Right cardiac atrium (tissue), 5 donors: Measurements from ENCODE around the gene ZNF385C. TPM values are rescaled to one million over a fixed set of nuclear protein-coding genes. Genes with fewer than 3 reads are reported as not detected.

Experiments used
- ATAC-seq, 2 donors: fragments of 200-7000 bp; cut with Tn5 transposase; one replicate each; pipeline versions ENCODE4 v1.8.0 to v1.9.1; 2020; ENCODE audit warnings: moderate library complexity in 2 of 2, mild to moderate bottlenecking in 1 of 2
- DNase-seq, 3 donors: peaks; one replicate each; pipeline ENCODE4 v3.0.0-alpha.2; 2020
- H3K27ac ChIP-seq: one replicate; pipeline ENCODE4 v1.5.1; 2013; ENCODE audit warnings: mild to moderate bottlenecking, low read length, control low read depth, moderate library complexity
- H3K27me3 ChIP-seq: one replicate; pipeline ENCODE4 v1.6.1; 2013; ENCODE audit not compliant: control insufficient read depth, insufficient read depth
- H3K4me1 ChIP-seq: one replicate; pipeline ENCODE4 v1.6.1; 2013; ENCODE audit warnings: low read length; ENCODE audit not compliant: control insufficient read depth, insufficient read depth
- H3K4me3 ChIP-seq: one replicate; pipeline ENCODE4 v1.5.1; 2013; ENCODE audit warnings: low read length, control low read depth
- H3K9me3 ChIP-seq: one replicate; pipeline ENCODE4 v1.6.1; 2013; ENCODE audit warnings: low read length; ENCODE audit not compliant: control insufficient read depth
- WGBS: extraction: QIAGEN DNeasy Blood & Tissue Kit; methylation state at CpG from one replicate; pipeline ENCODE4 v1.1.7; 2013; 5-methylcytosine and 5-hydroxymethylcytosine counted together
- intact Hi-C, 4 donors: fragments of 100-400 bp; cut with DNase I; formaldehyde crosslinking; loops; one replicate each; pipeline versions ENCODE4 v1.11.0 to v1.14.0; 2022 to 2023
- polyA plus RNA-seq: library from polyadenylated mRNA; stranded (reverse); fragments of 200-250 nt; gene quantifications from one replicate; pipeline ENCODE4 v1.2.3, GENCODE V29; 2013
- total RNA-seq, 4 donors: library from RNA; stranded (reverse); fragmentation: NEBNext Ultra II Directional; extraction: Animal tissue kit (Norgen Biotek cat#: 25700); gene quantifications; one replicate each; pipeline ENCODE4 v1.2.1, GENCODE V29; 2021
- donor health status: healthy with polysubstance abuse.
- donor health status: DM: no; HTN: yes; CAD: no.
- donor health status: DM: no; HTN: no; CAD: no.
- donor health status: DM: no; HTN: yes; CAD: no; lungs with severe emphysema.
- donor health status: DM: yes; HTN: yes; CAD: no.

ZNF385C gene
- total and polyA plus RNA-seq, 5 donors, result 0.29 to 0.42 (median 0.32) TPM; not detected in 1

GRCh38 chr17:42113293-42114069 is 15.2 kb upstream of the ZNF385C start:
- intact Hi-C loops, result loop anchor here in 1 of 4 donors (10.0 kb wide), 1 partner anchor 89 kb away; the partner anchor contains the start of gene NKIRAS2

GRCh38 chr17:42112552-42113176 is 14.4 kb upstream of the ZNF385C start, which contains the start of gene DHX58:
Gene DHX58, minus strand, starts transcription at chr17:42112714. Its CDS starts 822 bp downstream, at chr17:42111892.
- no peaks in the 10 kb centered on the region for H3K27me3 ChIP-seq
- no peaks in the 10 kb centered on the region for H3K4me1 ChIP-seq
- 6% methylated on average over 10 of the region's 10 CpGs for WGBS
- peak within 1 kb of the TSS; percentile 84 for H3K27ac ChIP-seq
- no peaks in the 10 kb centered on the region for H3K9me3 ChIP-seq
- H3K4me3 ChIP-seq, result peak within 1 kb of the TSS; percentile 49
- peak; percentile 86 to 87 for ATAC-seq
- intact Hi-C loops, result loop anchor here in 1 of 4 donors (10.0 kb wide), 1 partner anchor 88 kb away; the partner anchor contains the start of gene NKIRAS2
- DNase-seq, result peak; percentile 71 to 88 (median 83)

More at GRCh38 chr17:42113293-42114069, 15.2 kb upstream of the ZNF385C start:
- Histone ChIP-seq H3K4me3 (no peak overlapping the region), H3K27ac (peak overlapping the region; percentile 74), H3K9me3 (no peaks in the 10 kb centered on the region), H3K4me1 (no peaks in the 10 kb centered on the region), H3K27me3 (no peaks in the 10 kb centered on the region)
- WGBS, result 89% methylated on average over 28 of the region's 28 CpGs
- DNase-seq (peak in 1 of 3 donors; percentile 57), ATAC-seq (no peak)

- intact Hi-C loops, result loop anchor here in 1 of 4 donors (10.0 kb wide), 1 partner anchor 87 kb away; the partner anchor contains the start of gene NKIRAS2
- ATAC-seq, result peak; percentile 55 to 61
Observed at GRCh38 chr17:42111871-42112551, 13.7 kb upstream of the ZNF385C start.

GRCh38 chr17:42111265-42111636 is 13.0 kb upstream of the ZNF385C start:
- Histone ChIP-seq H3K27ac (no peak overlapping the region), H3K4me1 (no peaks in the 10 kb centered on the region), H3K27me3 (no peaks in the 10 kb centered on the region), H3K9me3 (no peaks in the 10 kb centered on the region), H3K4me3 (no peak overlapping the region)
- WGBS, result 86% methylated on average over 11 of the region's 11 CpGs
- DNase-seq (peak in 2 of 3 donors; percentile 69 to 71), ATAC-seq (no peak)
- intact Hi-C loops, result loop anchor here in 1 of 4 donors (10.0 kb wide), 1 partner anchor 86 kb away; the partner anchor contains the start of gene NKIRAS2

More at GRCh38 chr17:42111871-42112551, 13.7 kb upstream of the ZNF385C start:
- peak overlapping the region; percentile 49 for H3K4me3 ChIP-seq
- no peaks in the 10 kb centered on the region for H3K27me3 ChIP-seq
- no peaks in the 10 kb centered on the region for H3K4me1 ChIP-seq
- no peaks in the 10 kb centered on the region for H3K9me3 ChIP-seq
- peak; percentile 54 to 77 (median 67) for DNase-seq
- H3K27ac ChIP-seq, result peak overlapping the region; percentile 84
- 20% methylated on average over 12 of the region's 12 CpGs for WGBS

- no peaks in the 10 kb centered on the region for H3K4me1 ChIP-seq
- H3K9me3 ChIP-seq, result no peaks in the 10 kb centered on the region
- no peak overlapping the region for H3K4me3 ChIP-seq
- peak in 1 of 3 donors; percentile 58 for DNase-seq
- no peak overlapping the region for H3K27ac ChIP-seq
- WGBS, result 92% methylated on average over 18 of the region's 18 CpGs
- no peaks in the 10 kb centered on the region for H3K27me3 ChIP-seq
- ATAC-seq, result no peak
- intact Hi-C loops, result loop anchor here in 1 of 4 donors (10.0 kb wide), 1 partner anchor 86 kb away; the partner anchor contains the start of gene NKIRAS2
Observed at GRCh38 chr17:42110301-42111264, 12.3 kb upstream of the ZNF385C start.

- Histone ChIP-seq H3K4me3 (no peak overlapping the region), H3K27ac (no peak overlapping the region), H3K27me3 (no peaks in the 10 kb centered on the region), H3K9me3 (no peaks in the 10 kb centered on the region), H3K4me1 (no peaks in the 10 kb centered on the region)
- ATAC-seq, result no peak
- peak in 1 of 3 donors; percentile 54 for DNase-seq
- 95% methylated on average over 9 of the region's 9 CpGs for WGBS
- intact Hi-C loops, result loop anchor here in 2 of 4 donors (5.0 kb wide), 2 partner anchors 47 to 147 kb away; no protein-coding TSS in a partner anchor
Observed at GRCh38 chr17:42109086-42109485, 10.8 kb upstream of the ZNF385C start.

- H3K27me3 ChIP-seq, result no peaks in the 10 kb centered on the region
- H3K4me1 ChIP-seq, result no peaks in the 10 kb centered on the region
- H3K9me3 ChIP-seq, result no peaks in the 10 kb centered on the region
- DNase-seq (peak; percentile 76 to 93 (median 87)), ATAC-seq (peak; percentile 82 to 84)
- 54% methylated on average over 51 of the region's 51 CpGs for WGBS
- H3K4me3 ChIP-seq, result peak overlapping the region; percentile 25
- no peak overlapping the region for H3K27ac ChIP-seq
- intact Hi-C loops, result loop anchor here in 2 of 4 donors (5.0 kb wide), 2 partner anchors 46 to 146 kb away; no protein-coding TSS in a partner anchor
Observed at GRCh38 chr17:42107597-42108576, 9.6 kb upstream of the ZNF385C start.

- Histone ChIP-seq H3K27ac (no peak overlapping the region), H3K27me3 (no peaks in the 10 kb centered on the region), H3K4me1 (no peaks in the 10 kb centered on the region), H3K4me3 (no peak overlapping the region), H3K9me3 (no peaks in the 10 kb centered on the region)
- DNase-seq, result no peak
- intact Hi-C loops, result loop anchor here in 2 of 4 donors (5.0 kb wide), 2 partner anchors 45 to 145 kb away; no protein-coding TSS in a partner anchor
- WGBS, result 76% methylated on average over 6 of the region's 6 CpGs
- ATAC-seq, result no peak
Observed at GRCh38 chr17:42107124-42107523, 8.9 kb upstream of the ZNF385C start.

- no peak overlapping the region for H3K4me3 ChIP-seq
- intact Hi-C loops, result loop anchor here in 2 of 4 donors (5.0 kb wide), 2 partner anchors 44 to 144 kb away; no protein-coding TSS in a partner anchor
- ATAC-seq (no peak), DNase-seq (no peak)
- no peak overlapping the region for H3K27ac ChIP-seq
- H3K27me3 ChIP-seq, result no peaks in the 10 kb centered on the region
- H3K4me1 ChIP-seq, result no peaks in the 10 kb centered on the region
- WGBS, result 98% methylated on average over 2 of the region's 2 CpGs
- H3K9me3 ChIP-seq, result no peaks in the 10 kb centered on the region
Observed at GRCh38 chr17:42106009-42106408, 7.7 kb upstream of the ZNF385C start.
